H9 (cell line): ENCODE data around the gene SLC16A10. TPM values are rescaled to one million over a fixed set of nuclear protein-coding genes. Genes with fewer than 3 reads are reported as not detected.
"Not testable (repeated sequence)": the region's sequence is repeated elsewhere in the genome, so short reads cannot be mapped to it uniquely, and the experiment has no call there.

Experiments used
- DNase-seq: peaks from one replicate; pipeline ENCODE4 v3.0.0-alpha.2; 2017
- H2AFZ ChIP-seq: one replicate; pipeline ENCODE4 v1.6.1; 2013; ENCODE audit warnings: mild to moderate bottlenecking, low read length, control low read depth, moderate library complexity
- H2AK5ac ChIP-seq: 2 replicates; pipeline ENCODE4 v1.6.1; 2013; ENCODE audit warnings: low read length, control low read depth, mixed read lengths; ENCODE audit not compliant: insufficient read length
- H2BK120ac ChIP-seq: one replicate; pipeline ENCODE4 v1.6.1; 2013; ENCODE audit warnings: low read depth, mild to moderate bottlenecking, low read length, control low read depth, inconsistent platforms; ENCODE audit not compliant: poor library complexity, severe bottlenecking
- H2BK12ac ChIP-seq: 2 replicates; pipeline ENCODE4 v1.6.1; 2013; ENCODE audit warnings: low read length, control low read depth, mixed read lengths, low read depth; ENCODE audit not compliant: insufficient read length
- H2BK15ac ChIP-seq: 2 replicates; pipeline ENCODE4 v1.6.1; 2013; ENCODE audit warnings: low read depth, low read length, control low read depth
- H2BK20ac ChIP-seq: one replicate; pipeline ENCODE4 v1.6.1; 2013; ENCODE audit warnings: low read depth, mild to moderate bottlenecking, low read length, control low read depth, inconsistent platforms; ENCODE audit not compliant: poor library complexity, severe bottlenecking
- H2BK5ac ChIP-seq: 2 replicates; pipeline ENCODE4 v1.6.1; 2013; ENCODE audit warnings: low read length, control low read depth, mixed read lengths; ENCODE audit not compliant: insufficient read length
- H3K14ac ChIP-seq: 2 replicates; pipeline ENCODE4 v1.6.1; 2013; ENCODE audit warnings: low read length, control low read depth; ENCODE audit not compliant: insufficient read depth
- H3K18ac ChIP-seq: 2 replicates; pipeline ENCODE4 v1.6.1; 2013; ENCODE audit warnings: low read depth, mild to moderate bottlenecking, mixed read lengths, low read length, control low read depth; ENCODE audit not compliant: insufficient read length
- H3K23ac ChIP-seq: 2 replicates; pipeline ENCODE4 v1.6.1; 2013; ENCODE audit warnings: low read length, control low read depth, mixed read lengths, low read depth; ENCODE audit not compliant: insufficient read length
- H3K23me2 ChIP-seq: 2 replicates; pipeline ENCODE4 v1.6.1; 2013; ENCODE audit warnings: low read depth, mild to moderate bottlenecking, mixed read lengths, low read length, control low read depth; ENCODE audit not compliant: insufficient read length, poor library complexity, severe bottlenecking
- H3K27ac ChIP-seq: 2 replicates; pipeline ENCODE4 v1.5.1; 2013; ENCODE audit warnings: low read length, control low read depth, mixed read lengths, low read depth; ENCODE audit not compliant: insufficient read length
- H3K27me3 ChIP-seq: 2 replicates; pipeline ENCODE4 v1.6.1; 2013; ENCODE audit warnings: low read length, control low read depth, inconsistent platforms; ENCODE audit not compliant: insufficient read depth
- H3K4ac ChIP-seq: 2 replicates; pipeline ENCODE4 v1.6.1; 2013; ENCODE audit warnings: low read depth, mild to moderate bottlenecking, control low read depth, inconsistent platforms, low read length, moderate library complexity
- H3K4me1 ChIP-seq: 2 replicates; pipeline ENCODE4 v1.6.1; 2013; ENCODE audit warnings: low read length, control low read depth, inconsistent platforms; ENCODE audit not compliant: insufficient read depth
- H3K4me2 ChIP-seq: 2 replicates; pipeline ENCODE4 v1.6.1; 2013; ENCODE audit warnings: low read length, control low read depth, mixed read lengths; ENCODE audit not compliant: insufficient read length, insufficient read depth
- H3K56ac ChIP-seq: 2 replicates; pipeline ENCODE4 v1.6.1; 2013; ENCODE audit warnings: low read depth, mild to moderate bottlenecking, mixed read lengths, low read length, control low read depth; ENCODE audit not compliant: insufficient read length
- H3K79me1 ChIP-seq: 2 replicates; pipeline ENCODE4 v1.6.1; 2013; ENCODE audit warnings: low read depth, mild to moderate bottlenecking, moderate library complexity, low read length, control low read depth, inconsistent platforms; ENCODE audit not compliant: insufficient read depth, poor library complexity, severe bottlenecking
- H3K79me2 ChIP-seq: 2 replicates; pipeline ENCODE4 v1.6.1; 2013; ENCODE audit warnings: low read length, control low read depth, inconsistent platforms; ENCODE audit not compliant: insufficient read depth
- H3K9ac ChIP-seq: 2 replicates; pipeline ENCODE4 v1.6.1; 2013; ENCODE audit warnings: low read length, control low read depth, mixed read lengths; ENCODE audit not compliant: insufficient read length; ENCODE audit errors: extremely low read depth
- H3K9me3 ChIP-seq: one replicate; pipeline ENCODE4 v1.6.1; 2013; ENCODE audit warnings: low read depth, low read length, inconsistent platforms; ENCODE audit not compliant: control insufficient read depth
- H3T11ph ChIP-seq: one replicate; pipeline ENCODE4 v1.6.1; 2013; ENCODE audit warnings: mild to moderate bottlenecking, low read length, control low read depth, inconsistent platforms
- H4K20me1 ChIP-seq: one replicate; pipeline ENCODE4 v1.6.1; 2013; ENCODE audit not compliant: control insufficient read depth, insufficient read length, insufficient read depth
- H4K5ac ChIP-seq: 2 replicates; pipeline ENCODE4 v1.6.1; 2013; ENCODE audit warnings: low read depth, mild to moderate bottlenecking, mixed read lengths, low read length, control low read depth; ENCODE audit not compliant: insufficient read length
- H4K8ac ChIP-seq: replicated peaks from 2 replicates; pipeline ENCODE4 v1.6.1; 2013; ENCODE audit warnings: low read length, control low read depth, mixed read lengths, low read depth; ENCODE audit not compliant: insufficient read length
- H4K91ac ChIP-seq: 2 replicates; pipeline ENCODE4 v1.6.1; 2013; ENCODE audit warnings: low read depth, mild to moderate bottlenecking, moderate library complexity, mixed read lengths, low read length, control low read depth; ENCODE audit not compliant: insufficient read length
- H3K27ac Mint-ChIP-seq, 3 experiments: 2 replicates in 2 of 3; 3 replicates in 1 of 3; pipeline ENCODE4 v1.8.0; 2020 to 2021; ENCODE audit warnings: mixed read lengths in 3 of 3, mild to moderate bottlenecking in 1 of 3, moderate library complexity in 1 of 3
- H3K27me3 Mint-ChIP-seq: 2 replicates; pipeline ENCODE4 v1.8.0; 2021; ENCODE audit warnings: low read depth, mild to moderate bottlenecking, moderate library complexity, mixed read lengths
- H3K36me3 Mint-ChIP-seq, 3 experiments: 2 replicates in 2 of 3; 3 replicates in 1 of 3; pipeline ENCODE4 v1.8.0; 2020 to 2021; ENCODE audit warnings: low read depth in 3 of 3, mixed read lengths in 3 of 3; ENCODE audit not compliant: insufficient read depth in 1 of 3
- H3K4me1 Mint-ChIP-seq, 2 experiments: 2 replicates each; pipeline ENCODE4 v1.8.0; 2020; ENCODE audit warnings: mixed read lengths in 2 of 2
- H3K4me3 Mint-ChIP-seq, 2 experiments: 2 replicates in 1 of 2; 3 replicates in 1 of 2; pipeline ENCODE4 v1.8.0; 2020 to 2021; ENCODE audit warnings: mild to moderate bottlenecking in 2 of 2, mixed read lengths in 2 of 2, moderate library complexity in 1 of 2
- H3K9me3 Mint-ChIP-seq, 2 experiments: 2 replicates in 1 of 2; 3 replicates in 1 of 2; pipeline ENCODE4 v1.8.0; 2020; ENCODE audit warnings: mild to moderate bottlenecking in 2 of 2, mixed read lengths in 2 of 2, moderate library complexity in 1 of 2
- WGBS: extraction: QIAGEN DNeasy Blood & Tissue Kit; methylation state at CpG from one replicate; pipeline ENCODE4 v1.1.7; 2013; ENCODE audit warnings: missing lambda C conversion rate, low lambda C conversion rate, mixed read lengths; ENCODE audit not compliant: insufficient read length; ENCODE audit errors: extremely low coverage; 5-methylcytosine and 5-hydroxymethylcytosine counted together
- total RNA-seq: library from RNA; stranded (reverse); gene quantifications from 2 replicates; pipeline ENCODE4 v1.2.1, GENCODE V29; 2021
- TF ChIP-seq, protein P1 (sequence below): fragments of 200-600 bp; sonication (generic); conservative IDR thresholded peaks from 3 replicates; pipeline ENCODE4 v1.8.0; 2021; ENCODE audit warnings: antibody characterized with exemption, mild to moderate bottlenecking

The SLC16A10 gene
- total RNA-seq, 1 experiment from 2014 or later = 11.4 TPM

DNA sequence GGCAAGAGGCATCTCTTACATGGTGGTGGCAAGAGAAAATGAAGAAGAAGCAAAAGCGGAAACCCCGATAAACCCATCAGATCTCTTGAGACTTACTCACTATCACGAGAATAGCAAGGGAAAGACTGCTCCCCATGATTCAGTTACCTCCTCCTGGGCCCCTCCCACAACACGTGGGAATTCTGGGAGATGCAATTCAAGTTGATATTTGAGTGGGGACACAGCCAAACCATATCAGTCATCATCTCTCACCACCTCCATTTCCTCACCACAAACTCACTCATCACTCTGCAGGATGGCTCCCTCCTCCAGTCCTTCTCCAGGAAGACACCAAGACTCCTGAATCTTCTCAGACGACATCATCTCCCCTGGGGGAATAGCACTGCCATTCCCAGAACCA, 25.8 kb upstream of the SLC16A10 start:
- Histone ChIP-seq H4K8ac (no peak overlapping the region), H4K91ac (no peak overlapping the region), H2AK5ac (no peak overlapping the region), H2BK15ac (no peak overlapping the region), H3K9ac (no peak overlapping the region), H3K79me1 (no peaks in the 10 kb centered on the region), H3K23ac (no peak overlapping the region), H2BK20ac (no peak overlapping the region), H3K18ac (no peak overlapping the region), H3K56ac (no peak overlapping the region), H3K9me3 (no peaks in the 10 kb centered on the region), H4K20me1 (no peaks in the 10 kb centered on the region), H3K79me2 (no peaks in the 10 kb centered on the region), H3K27me3 (no peaks in the 10 kb centered on the region), H3T11ph (no peak overlapping the region), H2BK5ac (no peak overlapping the region), H2AFZ (no peak overlapping the region), H4K5ac (no peak overlapping the region), H3K27ac (no peak overlapping the region), H2BK120ac (no peak overlapping the region), H3K4me2 (no peak overlapping the region), H3K4ac (no peak overlapping the region), H2BK12ac (no peak overlapping the region), H3K4me1 (no peaks in the 10 kb centered on the region), H3K23me2 (no peaks in the 10 kb centered on the region), H3K14ac (no peak overlapping the region)
- TF ChIP-seq, protein P1, sequence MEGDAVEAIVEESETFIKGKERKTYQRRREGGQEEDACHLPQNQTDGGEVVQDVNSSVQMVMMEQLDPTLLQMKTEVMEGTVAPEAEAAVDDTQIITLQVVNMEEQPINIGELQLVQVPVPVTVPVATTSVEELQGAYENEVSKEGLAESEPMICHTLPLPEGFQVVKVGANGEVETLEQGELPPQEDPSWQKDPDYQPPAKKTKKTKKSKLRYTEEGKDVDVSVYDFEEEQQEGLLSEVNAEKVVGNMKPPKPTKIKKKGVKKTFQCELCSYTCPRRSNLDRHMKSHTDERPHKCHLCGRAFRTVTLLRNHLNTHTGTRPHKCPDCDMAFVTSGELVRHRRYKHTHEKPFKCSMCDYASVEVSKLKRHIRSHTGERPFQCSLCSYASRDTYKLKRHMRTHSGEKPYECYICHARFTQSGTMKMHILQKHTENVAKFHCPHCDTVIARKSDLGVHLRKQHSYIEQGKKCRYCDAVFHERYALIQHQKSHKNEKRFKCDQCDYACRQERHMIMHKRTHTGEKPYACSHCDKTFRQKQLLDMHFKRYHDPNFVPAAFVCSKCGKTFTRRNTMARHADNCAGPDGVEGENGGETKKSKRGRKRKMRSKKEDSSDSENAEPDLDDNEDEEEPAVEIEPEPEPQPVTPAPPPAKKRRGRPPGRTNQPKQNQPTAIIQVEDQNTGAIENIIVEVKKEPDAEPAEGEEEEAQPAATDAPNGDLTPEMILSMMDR = no peak
- WGBS = no CpG with 5 or more reads among the region's 5 CpGs
- Mint-ChIP-seq H3K27me3 (0 out of 2 replicates have a peak, but pooled peaks cover 2% of the 10 kb centered on the region), H3K9me3 (peaks cover 21 to 22% of the 10 kb centered on the region in 2 experiments), H3K4me3 (no peak overlapping the region), H3K4me1 (peaks cover 13% of the 10 kb centered on the region in 2 experiments), H3K27ac (peak overlapping the region in 1 of 3 experiments; percentile 32; a peak in 1 of 7 replicates), H3K36me3 (peaks cover 2 to 17% (median 4%) of the 10 kb centered on the region in 3 experiments; a peak in 4 of 7 replicates)
- no peak for DNase-seq

DNA sequence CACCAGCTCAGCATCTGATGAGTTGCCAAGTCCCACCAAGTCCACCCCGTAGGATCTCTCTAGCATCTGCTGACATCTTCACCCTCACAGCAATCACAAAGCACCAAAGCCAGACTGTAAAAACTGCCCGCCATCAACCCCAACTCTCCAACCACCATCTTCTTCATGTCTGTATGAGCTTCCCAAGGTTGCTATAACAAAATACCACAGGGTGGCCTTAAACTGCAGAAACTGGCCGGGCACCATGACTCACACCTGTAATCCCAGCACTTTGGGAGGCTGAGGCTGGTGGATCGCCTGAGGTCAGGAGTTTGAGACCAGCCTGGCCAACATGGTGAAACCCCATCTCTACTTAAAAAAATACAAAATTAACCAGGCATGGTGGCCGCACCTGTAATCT, 25.3 kb upstream of the SLC16A10 start:
- not testable (repeated sequence) for H4K91ac ChIP-seq, H2BK12ac ChIP-seq, H3K4me1 ChIP-seq, H2BK15ac ChIP-seq, H3K27me3 ChIP-seq, H3K9me3 ChIP-seq, H3K14ac ChIP-seq, H2BK5ac ChIP-seq, H3K23me2 ChIP-seq, H3K27ac ChIP-seq, H2AFZ ChIP-seq, H2AK5ac ChIP-seq, H3K56ac ChIP-seq, H3K79me1 ChIP-seq, H3K9ac ChIP-seq, H4K5ac ChIP-seq, H4K8ac ChIP-seq, H4K20me1 ChIP-seq, H3T11ph ChIP-seq, H3K23ac ChIP-seq, DNase-seq, H3K4me3 Mint-ChIP-seq, H3K79me2 ChIP-seq, H3K4me2 ChIP-seq, H3K18ac ChIP-seq, H2BK120ac ChIP-seq, H3K27me3 Mint-ChIP-seq, H3K4ac ChIP-seq, H2BK20ac ChIP-seq
- H3K4me1 Mint-ChIP-seq = peaks cover 17% of the 10 kb centered on the region in 2 experiments
- peaks cover 21 to 22% of the 10 kb centered on the region in 2 experiments for H3K9me3 Mint-ChIP-seq
- H3K27ac Mint-ChIP-seq = peak overlapping the region in 1 of 3 experiments; percentile 32; a peak in 2 of 7 replicates
- H3K36me3 Mint-ChIP-seq = peaks cover 2 to 17% (median 4%) of the 10 kb centered on the region in 3 experiments; a peak in 4 of 7 replicates
- WGBS = no CpG with 5 or more reads among the region's 5 CpGs
